SK-N-SH (cell line): ENCODE measurements around the gene FASTKD2. TPM values are rescaled to one million over a fixed set of nuclear protein-coding genes. Genes with fewer than 3 reads are reported as not detected.

Experiments used
- CTCF ChIA-PET: fragments of 300-600, 350-600 bp; formaldehyde crosslinking; extraction: SDS; loops from one replicate; lab custom pipeline; 2021; lab: Yijun Ruan, JAX
- POLR2A ChIA-PET: fragments of 350-600 bp; sonication (Branson Sonifier 250); formaldehyde crosslinking; extraction: SDS; loops from one replicate; lab custom pipeline; 2020; ENCODE audit warnings: antibody characterized with exemption, inconsistent platforms; lab: Yijun Ruan, JAX
- DNase-seq: peaks from one replicate; pipeline ENCODE4 v3.0.0; 2012
- H2AFZ ChIP-seq: fragments of 200-600 bp; sonication (generic); 2 replicates; pipeline ENCODE4 v1.8.1; 2016; ENCODE audit warnings: antibody characterized with exemption, mild to moderate bottlenecking, low read depth
- H3F3A ChIP-seq: fragments of 200-600 bp; sonication (generic); replicated peaks from 2 replicates; pipeline ENCODE3; 2016; ENCODE audit warnings: antibody characterized with exemption, mild to moderate bottlenecking; ENCODE audit not compliant: insufficient read depth
- H3K27ac ChIP-seq, 2 experiments: fragments of 200-500 bp in 1 of 2; fragments of 200-600 bp in 1 of 2; sonication (Bioruptor generic) in 1 of 2; sonication (generic), shearing (Covaris generic) in 1 of 2; 2 replicates each; pipeline versions ENCODE4 v1.5.1 to v1.6.1; 2014 to 2016; ENCODE audit warnings: low read depth in 2 of 2, inconsistent platforms in 1 of 2, low read length in 1 of 2, mild to moderate bottlenecking in 1 of 2, mixed read lengths in 1 of 2
- H3K27me3 ChIP-seq: fragments of 200-600 bp; sonication (generic), shearing (Covaris generic); 2 replicates; pipeline ENCODE4 v1.6.1; 2016; ENCODE audit warnings: mixed run types; ENCODE audit not compliant: insufficient read depth
- H3K36me3 ChIP-seq, 2 experiments: fragments of 200-500 bp in 1 of 2; fragments of 200-600 bp in 1 of 2; sonication (Bioruptor generic) in 1 of 2; sonication (generic) in 1 of 2; replicated peaks in 1 of 2; 2 replicates each; pipeline versions ENCODE3 to v1.5.1; 2014 to 2016; ENCODE audit warnings: low read length in 1 of 2, mild to moderate bottlenecking in 1 of 2; ENCODE audit not compliant: insufficient read depth in 2 of 2, control insufficient read depth in 1 of 2
- H3K4me1 ChIP-seq, 2 experiments: fragments of 200-500 bp in 1 of 2; fragments of 200-600 bp in 1 of 2; sonication (Bioruptor generic) in 1 of 2; sonication (generic), shearing (Covaris generic) in 1 of 2; 2 replicates each; pipeline versions ENCODE4 v1.5.1 to v1.6.1; 2014 to 2016; ENCODE audit warnings: low read depth in 1 of 2, low read length in 1 of 2, mixed run types in 1 of 2; ENCODE audit not compliant: insufficient read depth in 2 of 2, control insufficient read depth in 1 of 2
- H3K4me2 ChIP-seq: fragments of 200-600 bp; sonication (generic), shearing (Covaris generic); 2 replicates; pipeline ENCODE4 v1.6.1; 2017; ENCODE audit warnings: mixed run types
- H3K4me3 ChIP-seq, 2 experiments: fragments of 200-500 bp in 1 of 2; fragments of 200-600 bp in 1 of 2; sonication (Bioruptor generic) in 1 of 2; sonication (generic), shearing (Covaris generic) in 1 of 2; 2 replicates each; pipeline versions ENCODE4 v1.5.1 to v1.8.1; 2014 to 2016; ENCODE audit warnings: low read depth in 2 of 2, inconsistent platforms in 1 of 2, low read length in 1 of 2, mild to moderate bottlenecking in 1 of 2, mixed read lengths in 1 of 2, moderate library complexity in 1 of 2
- H3K79me2 ChIP-seq: fragments of 200-600 bp; sonication (generic); 2 replicates; pipeline ENCODE4 v1.8.1; 2017; ENCODE audit warnings: mild to moderate bottlenecking; ENCODE audit not compliant: insufficient read depth
- H3K9ac ChIP-seq: fragments of 200-600 bp; sonication (generic); 2 replicates; pipeline ENCODE4 v1.6.1; 2017; ENCODE audit warnings: mixed run types
- H3K9me2 ChIP-seq: fragments of 200-600 bp; sonication (generic); 2 replicates; pipeline ENCODE4 v1.6.1; 2017; ENCODE audit warnings: mixed run types
- H3K9me3 ChIP-seq: fragments of 200-600 bp; sonication (generic); 2 replicates; pipeline ENCODE4 v1.6.1; 2017; ENCODE audit warnings: mixed run types, mild to moderate bottlenecking, moderate library complexity
- H4K20me1 ChIP-seq: fragments of 200-600 bp; sonication (generic); 2 replicates; pipeline ENCODE4 v1.6.1; 2017; ENCODE audit warnings: mild to moderate bottlenecking, mixed run types; ENCODE audit not compliant: insufficient read depth
- CHD2 ChIP-seq: fragments of 150-350 bp; IDR thresholded peaks from 2 replicates; pipeline ENCODE4 v1.6.1; 2018; ENCODE audit warnings: low read length; ENCODE audit not compliant: partially characterized antibody
- EP300 ChIP-seq, 2 experiments: IDR thresholded peaks; 2 replicates each; pipeline versions ENCODE4 v1.4.0 to v1.6.1; 2012; ENCODE audit warnings: borderline replicate concordance in 1 of 2, low read depth in 1 of 2, low read length in 1 of 2
- FOXJ3 ChIP-seq: sonication (generic); formaldehyde crosslinking; IDR thresholded peaks from 2 replicates; pipeline ENCODE4 v1.5.1; 2020; ENCODE audit warnings: mild to moderate bottlenecking, missing genetic modification reagents
- JUND ChIP-seq: IDR thresholded peaks from 2 replicates; pipeline ENCODE4 v1.4.0; 2012
- MEF2A ChIP-seq: IDR thresholded peaks from 2 replicates; pipeline ENCODE4 v1.4.0; 2012; ENCODE audit warnings: low read depth, borderline replicate concordance
- POLR2AphosphoS5 ChIP-seq: IDR thresholded peaks from 2 replicates; pipeline ENCODE4 v1.6.1; 2012; ENCODE audit warnings: low read depth, low read length
- RCOR1 ChIP-seq: fragments of 150-350 bp; IDR thresholded peaks from 2 replicates; pipeline ENCODE4 v1.6.1; 2017; ENCODE audit warnings: antibody characterized with exemption, low read length
- RXRA ChIP-seq: IDR thresholded peaks from 2 replicates; pipeline ENCODE4 v1.4.0; 2012; ENCODE audit warnings: low read depth, mild to moderate bottlenecking, borderline replicate concordance
- SMC3 ChIP-seq: IDR thresholded peaks from 2 replicates; pipeline ENCODE4 v1.6.1; 2012; ENCODE audit warnings: low read depth, low read length, improper control_type of control experiment
- USF2 ChIP-seq: fragments of 150-350 bp; IDR thresholded peaks from 2 replicates; pipeline ENCODE4 v1.6.1; 2017; ENCODE audit warnings: antibody characterized with exemption, low read length, low read depth, borderline replicate concordance
- ZBTB33 ChIP-seq: IDR thresholded peaks from 2 replicates; pipeline ENCODE4 v1.4.0; 2012; ENCODE audit warnings: low read depth, borderline replicate concordance
- WGBS: methylation state at CpG from one replicate; pipeline ENCODE4 v1.1.6; 2017; ENCODE audit warnings: low lambda C conversion rate; 5-methylcytosine and 5-hydroxymethylcytosine counted together
- polyA plus RNA-seq, 3 experiments: library from polyadenylated mRNA; depleted of rRNA; stranded (reverse); fragments of >200 nt; gene quantifications; 2 replicates each; pipeline ENCODE4 v1.2.3, GENCODE V29; 2012
- small RNA-seq, 7 experiments: library from RNA; depleted of rRNA; stranded (forward); fragments of <200 nt; gene quantifications; one replicate each; pipeline ENCODE3, GENCODE V24; 2012
- TF ChIP-seq, protein P1 (sequence below): IDR thresholded peaks from 2 replicates; pipeline ENCODE4 v1.4.0; 2012; ENCODE audit warnings: low read depth
- TF ChIP-seq, protein P2 (sequence below): IDR thresholded peaks from 2 replicates; pipeline ENCODE4 v1.4.0; 2012; ENCODE audit warnings: low read depth, borderline replicate concordance

FASTKD2 gene
- polyA plus RNA-seq, 1 of the 3 experiments (the other 2 are of a cell fraction) = 15.1 TPM

DNA sequence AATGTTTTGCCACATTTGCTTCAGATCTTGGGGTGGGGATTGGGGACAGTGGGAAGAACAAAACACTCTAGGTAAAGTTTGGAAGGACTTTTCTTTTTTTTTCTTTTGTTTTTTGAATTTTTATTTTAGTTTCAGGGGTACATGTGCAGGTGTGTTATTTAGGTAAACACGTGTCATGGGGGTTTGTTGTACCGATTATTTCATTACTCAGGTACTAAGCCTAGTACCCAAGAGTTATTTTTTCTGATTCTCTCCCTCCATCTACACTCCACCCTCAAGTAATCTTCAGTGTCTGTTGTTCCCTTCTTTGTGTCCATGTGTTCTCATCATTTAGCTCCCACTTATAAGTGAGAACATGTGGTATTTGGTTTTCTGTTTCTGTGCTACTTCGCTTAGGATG is 73.3 kb downstream of the FASTKD2 start:
- H4K20me1 ChIP-seq = no peaks in the 10 kb centered on the region
- no peak overlapping the region for H3K9ac ChIP-seq
- ChIA-PET CTCF (no interaction called here), POLR2A (no interaction called here)
- H3K9me3 ChIP-seq = no peaks in the 10 kb centered on the region
- TF ChIP-seq EP300 (IDR thresholded peaks at IDR 0.05; ENCODE audit: borderline replicate concordance in 1 of 2, low read depth in 1 of 2, low read length in 1 of 2) = no peak
- TF ChIP-seq, protein P1, sequence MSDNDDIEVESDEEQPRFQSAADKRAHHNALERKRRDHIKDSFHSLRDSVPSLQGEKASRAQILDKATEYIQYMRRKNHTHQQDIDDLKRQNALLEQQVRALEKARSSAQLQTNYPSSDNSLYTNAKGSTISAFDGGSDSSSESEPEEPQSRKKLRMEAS = no peak
- H3K4me1 ChIP-seq = no peaks in the 10 kb centered on the region; a peak in 1 of 4 replicates
- no peak overlapping the region for H3K27ac ChIP-seq
- WGBS = 21% methylated on average over 3 of the region's 3 CpGs
- no peaks in the 10 kb centered on the region for H3K9me2 ChIP-seq
- H3K36me3 ChIP-seq = no peaks in the 10 kb centered on the region
- no peaks in the 10 kb centered on the region for H3F3A ChIP-seq
- H3K4me3 ChIP-seq = no peak overlapping the region
- H3K79me2 ChIP-seq = no peaks in the 10 kb centered on the region
- no peak for DNase-seq
- H2AFZ ChIP-seq = no peak overlapping the region
- H3K27me3 ChIP-seq = no peaks in the 10 kb centered on the region
- no peak overlapping the region for H3K4me2 ChIP-seq

DNA sequence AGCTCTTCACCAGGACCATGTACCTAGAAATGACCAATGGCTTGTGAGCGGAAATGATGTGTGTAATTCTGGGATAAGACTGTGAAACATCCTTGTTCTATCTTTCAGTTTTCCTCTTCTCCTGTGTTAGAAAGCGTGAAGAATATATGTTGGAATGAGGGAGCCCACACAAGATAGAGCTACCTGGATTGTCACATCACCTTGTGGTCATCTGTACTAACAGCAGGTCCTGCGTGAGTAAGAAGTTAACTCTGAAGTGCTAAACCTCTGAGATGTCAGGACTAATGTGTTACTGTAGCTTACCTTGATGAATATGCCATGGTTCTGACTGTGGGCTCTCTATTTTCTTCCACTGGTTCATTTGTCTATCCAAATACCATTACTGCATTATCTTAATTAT is 75.6 kb downstream of the FASTKD2 start:
- WGBS = 72% methylated on average over 3 of the region's 3 CpGs
- CTCF ChIA-PET = interaction anchor here (1.0 to 2.7 kb wide), 4 partner anchors 9 to 46 kb away, joined by 3 to 7 read pairs (median 5); no protein-coding TSS in a partner anchor
- H3K9ac ChIP-seq = no peak overlapping the region

More for the DNA sequence above, 75.6 kb downstream of the FASTKD2 start:
- Histone ChIP-seq H3K4me3 (no peak overlapping the region), H4K20me1 (no peaks in the 10 kb centered on the region), H3K4me1 (no peaks in the 10 kb centered on the region; a peak in 1 of 4 replicates), H3K27me3 (no peaks in the 10 kb centered on the region), H3K79me2 (no peaks in the 10 kb centered on the region), H3K4me2 (no peak overlapping the region), H3K9me2 (no peaks in the 10 kb centered on the region), H2AFZ (no peak overlapping the region), H3K36me3 (no peaks in the 10 kb centered on the region), H3K9me3 (no peaks in the 10 kb centered on the region), H3K27ac (no peak overlapping the region), H3F3A (no peaks in the 10 kb centered on the region)
- no peak for DNase-seq
- TF ChIP-seq MEF2A = no peak
- TF ChIP-seq POLR2AphosphoS5 = no peak
- no peak for TF ChIP-seq FOXJ3 (CRISPR knock-in tag)
- no peak for TF ChIP-seq CHD2
- TF ChIP-seq ZBTB33 = no peak
- no peak for TF ChIP-seq JUND
- TF ChIP-seq, protein P2, sequence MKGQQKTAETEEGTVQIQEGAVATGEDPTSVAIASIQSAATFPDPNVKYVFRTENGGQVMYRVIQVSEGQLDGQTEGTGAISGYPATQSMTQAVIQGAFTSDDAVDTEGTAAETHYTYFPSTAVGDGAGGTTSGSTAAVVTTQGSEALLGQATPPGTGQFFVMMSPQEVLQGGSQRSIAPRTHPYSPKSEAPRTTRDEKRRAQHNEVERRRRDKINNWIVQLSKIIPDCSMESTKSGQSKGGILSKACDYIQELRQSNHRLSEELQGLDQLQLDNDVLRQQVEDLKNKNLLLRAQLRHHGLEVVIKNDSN = no peak
- TF ChIP-seq EP300 (IDR thresholded peaks at IDR 0.05; ENCODE audit: borderline replicate concordance in 1 of 2, low read depth in 1 of 2, low read length in 1 of 2) = no peak
- TF ChIP-seq SMC3 = no peak
- no peak for TF ChIP-seq USF2
- no peak for TF ChIP-seq RXRA
- no peak for TF ChIP-seq RCOR1
- POLR2A ChIA-PET = no interaction called here

Small RNAs within 50 kb of the gene (small RNA-seq; reads per million reads assigned to genes)
- 0 to 0.39 (median 0) reads per million in 7 experiments for gene MIR3130-2

Other genes with a start within 250 kb of the FASTKD2 start
- not detected in 2 replicates for gene FAM237A, start 123.1 kb upstream of the FASTKD2 start, polyA plus RNA-seq (2012; rRNA removed)
- not detected in 2 replicates for gene DYTN, start 47.2 kb upstream of the FASTKD2 start, polyA plus RNA-seq (2012; rRNA removed)
- gene MDH1B, start 278 bp upstream of the FASTKD2 start, polyA plus RNA-seq (2012; rRNA removed) = 1.7 and 2.8 TPM in 2 replicates
- gene CPO, start 173.9 kb downstream of the FASTKD2 start, polyA plus RNA-seq (2012; rRNA removed) = not detected in 2 replicates